BJ (cell line): ENCODE results near the gene SEPTIN3. TPM values are rescaled to one million over a fixed set of nuclear protein-coding genes. Genes with fewer than 3 reads are reported as not detected.

Experiments used
- CTCF ChIA-PET: fragments of 350-600 bp; formaldehyde crosslinking; extraction: SDS; loops from one replicate; lab custom pipeline; 2021; ENCODE audit warnings: antibody characterized with exemption, inconsistent platforms; lab: Yijun Ruan, JAX
- POLR2A ChIA-PET: fragments of 300-600 bp; sonication (Branson Sonifier 250); formaldehyde crosslinking; extraction: SDS; loops from one replicate; lab custom pipeline; 2021; ENCODE audit warnings: antibody characterized with exemption; lab: Charles Lee
- DNase-seq: peaks from one replicate; pipeline ENCODE4 v3.0.0-alpha.2; 2011; ENCODE audit warnings: low read depth
- H3K27me3 ChIP-seq: 2 replicates; pipeline ENCODE4 v1.6.0; 2011; ENCODE audit warnings: low read length; ENCODE audit not compliant: control insufficient read depth, insufficient read depth
- H3K36me3 ChIP-seq: 2 replicates; pipeline ENCODE4 v1.5.1; 2011; ENCODE audit warnings: low read length; ENCODE audit not compliant: control insufficient read depth, insufficient read depth
- H3K4me3 ChIP-seq: 2 replicates; pipeline ENCODE4 v1.5.1; 2011; ENCODE audit warnings: low read depth, mild to moderate bottlenecking, control low read depth, low read length
- polyA plus RNA-seq: library from polyadenylated mRNA; depleted of rRNA; stranded (reverse); fragments of >200 nt; gene quantifications from 2 replicates; pipeline ENCODE4 v1.2.3, GENCODE V29; 2011
- TF ChIP-seq, protein P1 (sequence below): IDR thresholded peaks from 2 replicates; pipeline ENCODE4 v1.5.1; 2011; ENCODE audit warnings: low read depth, mild to moderate bottlenecking, control low read depth, inconsistent platforms, low read length, moderate library complexity; ENCODE audit not compliant: insufficient read depth

SEPTIN3 gene
- polyA plus RNA-seq, 1 experiment, result 0.06 TPM

- Histone ChIP-seq H3K27me3 (peaks cover 38% of the 10 kb centered on the region), H3K4me3 (peak overlapping the region; percentile 33), H3K36me3 (no peaks in the 10 kb centered on the region)
- ChIA-PET CTCF (no interaction called here), POLR2A (no interaction called here)
- DNase-seq, result no peak
- TF ChIP-seq, protein P1, sequence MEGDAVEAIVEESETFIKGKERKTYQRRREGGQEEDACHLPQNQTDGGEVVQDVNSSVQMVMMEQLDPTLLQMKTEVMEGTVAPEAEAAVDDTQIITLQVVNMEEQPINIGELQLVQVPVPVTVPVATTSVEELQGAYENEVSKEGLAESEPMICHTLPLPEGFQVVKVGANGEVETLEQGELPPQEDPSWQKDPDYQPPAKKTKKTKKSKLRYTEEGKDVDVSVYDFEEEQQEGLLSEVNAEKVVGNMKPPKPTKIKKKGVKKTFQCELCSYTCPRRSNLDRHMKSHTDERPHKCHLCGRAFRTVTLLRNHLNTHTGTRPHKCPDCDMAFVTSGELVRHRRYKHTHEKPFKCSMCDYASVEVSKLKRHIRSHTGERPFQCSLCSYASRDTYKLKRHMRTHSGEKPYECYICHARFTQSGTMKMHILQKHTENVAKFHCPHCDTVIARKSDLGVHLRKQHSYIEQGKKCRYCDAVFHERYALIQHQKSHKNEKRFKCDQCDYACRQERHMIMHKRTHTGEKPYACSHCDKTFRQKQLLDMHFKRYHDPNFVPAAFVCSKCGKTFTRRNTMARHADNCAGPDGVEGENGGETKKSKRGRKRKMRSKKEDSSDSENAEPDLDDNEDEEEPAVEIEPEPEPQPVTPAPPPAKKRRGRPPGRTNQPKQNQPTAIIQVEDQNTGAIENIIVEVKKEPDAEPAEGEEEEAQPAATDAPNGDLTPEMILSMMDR, result no peak
These were observed 7.0 kb downstream of the SEPTIN3 start for GRCh38 chr22:41976070-41976901.

DNA sequence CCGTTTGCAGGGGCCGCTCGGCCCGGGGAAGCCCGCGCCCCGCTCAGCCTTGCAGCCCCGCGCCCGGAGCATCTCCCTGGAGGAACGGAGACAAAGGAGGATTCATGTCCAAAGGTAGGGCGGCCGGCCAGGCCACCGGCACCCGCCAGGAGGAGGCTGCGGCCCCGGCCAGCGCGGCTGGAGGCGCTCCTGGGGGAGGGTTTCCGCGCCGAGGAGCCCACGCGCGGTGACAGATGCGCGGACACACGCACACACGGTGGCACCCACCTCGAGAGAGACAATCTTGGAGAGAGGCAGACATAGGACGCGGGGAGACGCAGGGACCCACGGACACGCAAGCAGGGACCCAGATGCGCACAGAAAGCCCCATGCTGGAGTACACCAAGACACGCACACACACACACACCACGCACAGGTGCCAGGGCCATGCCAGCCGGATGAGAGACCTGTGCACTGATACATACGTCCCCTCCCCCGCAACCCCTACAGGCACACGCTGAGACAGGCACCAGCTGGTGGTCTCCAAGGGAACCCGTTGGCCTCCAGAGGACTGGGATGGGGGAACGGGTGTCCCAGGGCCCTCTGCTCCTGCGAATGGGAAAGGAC lies 7.8 kb downstream of the SEPTIN3 start:
- no peaks in the 10 kb centered on the region for H3K36me3 ChIP-seq
- TF ChIP-seq, protein P1, result no peak
- CTCF ChIA-PET, result no interaction called here
- H3K27me3 ChIP-seq, result peaks cover 38% of the 10 kb centered on the region
- POLR2A ChIA-PET, result no interaction called here
- DNase-seq, result no peak
- peak overlapping the region; percentile 23 for H3K4me3 ChIP-seq

DNA sequence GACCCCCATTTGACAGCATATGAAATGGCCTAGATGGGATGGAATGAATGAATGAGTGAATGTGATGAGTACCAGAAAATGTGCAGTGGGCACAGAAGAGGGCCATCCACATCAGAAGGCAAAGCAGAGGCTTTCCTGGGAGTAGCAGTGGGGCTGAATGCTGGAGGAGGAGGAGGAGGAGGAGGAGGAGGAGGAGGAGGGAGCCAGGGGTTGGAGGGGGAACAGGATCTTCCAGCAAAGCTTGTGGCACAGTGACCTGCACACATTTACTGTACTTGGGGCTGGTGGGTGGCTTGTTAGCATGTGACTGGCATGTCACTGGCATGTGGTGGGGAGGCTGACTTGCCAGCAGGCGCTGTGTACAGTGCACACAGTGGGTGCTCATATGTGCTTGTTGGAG lies 9.5 kb downstream of the SEPTIN3 start:
- DNase-seq, result no peak
- CTCF ChIA-PET, result interaction anchor here (1.5 kb wide), 1 partner anchor 8 kb away, joined by 5 read pairs; no protein-coding TSS in a partner anchor
- peaks cover 34% of the 10 kb centered on the region for H3K27me3 ChIP-seq
- H3K36me3 ChIP-seq, result no peaks in the 10 kb centered on the region
- H3K4me3 ChIP-seq, result no peak overlapping the region
- POLR2A ChIA-PET, result no interaction called here
- TF ChIP-seq, protein P1, result no peak

DNA sequence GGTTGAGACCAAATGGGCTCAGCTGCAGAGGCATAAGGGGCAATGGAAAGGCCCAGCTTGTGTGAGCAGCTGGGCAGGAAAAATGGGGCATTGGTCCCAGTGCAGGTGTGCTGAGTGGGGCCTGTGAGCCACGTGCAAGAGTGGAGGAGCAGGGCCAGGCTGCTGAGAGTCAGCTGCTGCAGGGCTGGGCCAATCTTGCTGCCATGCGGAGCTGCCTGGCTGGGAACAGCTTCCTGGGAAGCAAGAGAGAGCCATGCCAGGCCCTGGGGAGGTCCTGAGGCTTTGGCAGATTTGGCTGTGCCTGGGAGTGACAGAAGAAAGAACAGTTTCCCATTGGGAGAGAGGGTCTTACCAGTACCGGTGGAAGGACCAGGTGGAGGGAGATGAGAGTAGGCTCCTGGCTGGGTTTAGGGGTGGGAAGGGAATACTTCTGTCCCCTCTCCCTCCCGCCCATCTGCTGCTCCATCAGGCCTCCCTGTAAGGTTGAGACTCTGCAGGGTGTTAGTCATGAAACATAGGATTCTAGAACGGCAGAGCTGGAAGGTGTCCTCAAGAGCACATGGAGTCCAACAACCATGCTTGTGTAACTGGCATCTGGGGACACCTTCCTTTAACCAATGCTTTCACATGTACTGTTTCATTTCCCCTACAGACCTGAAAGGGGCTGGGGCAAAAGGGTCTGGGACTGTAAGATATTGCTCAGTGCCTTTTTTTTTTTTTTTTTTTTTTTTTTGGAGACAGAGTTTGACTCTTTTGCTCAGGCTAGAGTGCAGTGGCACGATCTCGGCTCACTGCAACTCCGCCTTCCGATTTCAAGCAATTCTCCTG lies 10.4 kb downstream of the SEPTIN3 start:
- no peak for DNase-seq

More for the DNA sequence above, 10.4 kb downstream of the SEPTIN3 start:
- ChIA-PET POLR2A (no interaction called here), CTCF (interaction anchor here (0.7 to 1.5 kb wide), 2 partner anchors 9 to 161 kb away, joined by 3 to 5 read pairs; no protein-coding TSS in a partner anchor)
- TF ChIP-seq, protein P1, result no peak
- Histone ChIP-seq H3K4me3 (no peak overlapping the region), H3K36me3 (no peaks in the 10 kb centered on the region), H3K27me3 (peaks cover 34% of the 10 kb centered on the region)
